ENCODE measurements around the gene ANKRD24.
A peak's percentile ranks its signal among the peaks of the same experiment; 100 is the strongest.
"Not testable (repeated sequence)": the region's sequence is repeated elsewhere in the genome, so short reads cannot be mapped to it uniquely, and the experiment has no call there.

The ANKRD24 gene

GRCh38 chr19:4182084-4182810, at the start of gene ANKRD24, which contains the start of gene SIRT6:
ANKRD24 (plus strand) TSS chr19:4182689; CDS start chr19:4186426, 3,737 bp downstream.
SIRT6 (minus strand) TSS chr19:4182563; CDS start chr19:4182539, 24 bp downstream.
- Mint-ChIP-seq H3K4me1 (peaks cover 62% of the 10 kb centered on the region), H3K27ac (peak within 1 kb of the TSS; percentile 98), H3K27me3 (no peaks in the 10 kb centered on the region), H3K36me3 (peaks cover 33% of the 10 kb centered on the region), H3K4me3 (peak within 1 kb of the TSS; percentile 98), H3K9me3 (no peaks in the 10 kb centered on the region)
- peak; percentile 91 for ATAC-seq

DNA sequence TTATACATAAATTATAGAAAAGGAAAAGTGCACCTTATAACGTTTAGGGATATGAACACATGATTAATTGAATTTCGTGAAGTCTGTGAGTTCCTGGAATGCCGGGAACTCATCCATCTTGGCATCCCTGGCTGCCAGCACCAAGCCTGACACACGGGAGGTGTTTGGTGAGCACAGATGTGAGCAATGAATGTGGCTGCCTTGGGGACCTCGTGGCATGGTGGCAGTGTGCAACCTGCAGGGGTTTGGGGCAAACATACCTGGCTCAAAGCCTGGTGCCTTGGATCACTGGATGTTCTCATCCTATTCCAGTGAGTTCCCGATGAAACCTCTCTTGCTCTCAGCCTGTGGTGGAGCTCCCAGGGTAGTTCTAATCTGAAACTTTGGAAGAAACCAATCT, 48.1 kb upstream of the ANKRD24 start:
- no peaks in the 10 kb centered on the region for H3K27me3 Mint-ChIP-seq
- no peak for ATAC-seq
- peaks cover under 1% of the 10 kb centered on the region for H3K4me1 Mint-ChIP-seq
- H3K36me3 Mint-ChIP-seq, result no peaks in the 10 kb centered on the region
- no peak overlapping the region for H3K27ac Mint-ChIP-seq
- H3K9me3 Mint-ChIP-seq, result no peaks in the 10 kb centered on the region
- no peak overlapping the region for H3K4me3 Mint-ChIP-seq

DNA sequence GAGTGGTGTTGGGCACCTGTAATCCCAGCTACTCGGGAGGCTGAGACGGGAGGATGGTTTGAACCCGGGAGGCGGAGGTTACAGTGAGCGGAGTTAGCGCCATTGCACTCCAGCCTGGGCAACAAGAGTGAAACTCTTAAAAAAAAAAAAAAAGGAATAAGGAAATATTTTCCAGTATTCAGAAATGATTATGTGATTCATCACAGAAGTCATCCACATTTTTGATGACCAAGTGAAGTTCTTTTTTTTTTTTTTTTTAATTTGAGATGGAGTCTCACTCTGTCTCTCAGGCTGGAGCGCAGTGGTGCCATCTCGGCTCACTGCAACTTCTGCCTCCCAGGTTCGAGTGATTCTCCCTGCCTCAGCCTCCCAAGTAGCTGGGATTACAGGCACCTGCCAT, 47.1 kb upstream of the ANKRD24 start:
- not testable (repeated sequence) for H3K36me3 Mint-ChIP-seq, H3K4me1 Mint-ChIP-seq, ATAC-seq, H3K27me3 Mint-ChIP-seq, H3K27ac Mint-ChIP-seq, H3K4me3 Mint-ChIP-seq, H3K9me3 Mint-ChIP-seq

GRCh38 chr19:4136680-4137088, 45.8 kb upstream of the ANKRD24 start:
- H3K4me3 Mint-ChIP-seq, result no peak overlapping the region
- no peak for ATAC-seq
- H3K4me1 Mint-ChIP-seq, result peaks cover 13% of the 10 kb centered on the region
- H3K9me3 Mint-ChIP-seq, result no peaks in the 10 kb centered on the region
- H3K27ac Mint-ChIP-seq, result no peak overlapping the region
- H3K27me3 Mint-ChIP-seq, result no peaks in the 10 kb centered on the region
- H3K36me3 Mint-ChIP-seq, result no peaks in the 10 kb centered on the region

DNA sequence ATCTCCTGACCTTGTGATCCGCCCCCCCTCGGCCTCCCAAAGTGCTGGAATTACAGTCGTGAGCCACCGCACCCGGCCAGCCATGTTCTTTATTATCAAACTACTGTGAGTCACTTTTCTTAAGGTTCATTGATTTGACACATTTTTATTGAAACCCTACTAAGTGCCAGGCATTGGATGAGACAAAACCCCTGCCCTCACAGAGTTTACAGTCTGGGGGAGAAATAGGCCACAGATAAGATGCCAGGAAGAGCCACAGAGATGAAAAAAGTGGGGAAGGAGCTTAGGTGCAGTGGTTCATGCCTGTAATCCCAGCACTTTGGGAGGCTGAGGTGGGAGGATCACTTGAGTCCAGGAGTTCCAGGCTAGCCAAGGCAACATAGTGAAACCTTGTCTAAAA, 44.0 kb upstream of the ANKRD24 start:
- Mint-ChIP-seq H3K36me3 (no peaks in the 10 kb centered on the region), H3K27ac (no peak overlapping the region), H3K27me3 (peaks cover 5% of the 10 kb centered on the region), H3K4me1 (peaks cover 13% of the 10 kb centered on the region), H3K4me3 (no peak overlapping the region), H3K9me3 (no peaks in the 10 kb centered on the region)
- ATAC-seq, result no peak

GRCh38 chr19:4139614-4140236, 42.8 kb upstream of the ANKRD24 start:
- Mint-ChIP-seq H3K27me3 (peaks cover 18% of the 10 kb centered on the region), H3K9me3 (no peaks in the 10 kb centered on the region), H3K36me3 (no peaks in the 10 kb centered on the region), H3K27ac (no peak overlapping the region), H3K4me1 (peaks cover 13% of the 10 kb centered on the region), H3K4me3 (peak overlapping the region; percentile 66)
- peak; percentile 83 for ATAC-seq

GRCh38 chr19:4140237-4140711, 42.2 kb upstream of the ANKRD24 start:
- peak; percentile 84 for ATAC-seq
- Mint-ChIP-seq H3K27ac (peak overlapping the region; percentile 33), H3K36me3 (no peaks in the 10 kb centered on the region), H3K27me3 (peaks cover 23% of the 10 kb centered on the region), H3K4me3 (peak overlapping the region; percentile 66), H3K9me3 (no peaks in the 10 kb centered on the region), H3K4me1 (peaks cover 13% of the 10 kb centered on the region)

DNA sequence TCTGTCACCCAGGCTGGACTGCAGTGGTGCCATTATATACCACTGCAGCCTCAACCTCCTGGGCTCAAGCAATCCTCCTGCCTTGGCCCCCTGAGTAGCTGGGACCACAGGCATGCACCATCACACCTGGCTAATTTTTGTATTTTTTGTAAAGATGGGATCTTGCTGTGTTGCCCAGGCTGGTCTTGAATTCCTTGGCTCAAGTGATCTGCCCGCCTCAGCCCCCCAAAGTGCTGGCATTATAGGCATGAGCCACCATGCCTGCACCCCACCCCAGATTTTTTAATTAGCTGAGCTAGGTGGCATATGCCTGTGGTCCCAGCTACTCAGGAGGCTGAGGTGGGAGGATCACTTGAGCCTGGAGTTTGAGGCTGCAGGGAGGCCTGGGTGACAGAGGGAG, 39.6 kb upstream of the ANKRD24 start:
- ATAC-seq, H3K27ac Mint-ChIP-seq: not testable (repeated sequence)

GRCh38 chr19:4144666-4145249, 37.7 kb upstream of the ANKRD24 start:
- no peak for ATAC-seq
- Mint-ChIP-seq H3K36me3 (no peaks in the 10 kb centered on the region), H3K27ac (no peak overlapping the region), H3K4me1 (peaks cover 13% of the 10 kb centered on the region), H3K27me3 (peaks cover 53% of the 10 kb centered on the region), H3K4me3 (no peak overlapping the region), H3K9me3 (no peaks in the 10 kb centered on the region)

More for the DNA sequence above, 39.6 kb upstream of the ANKRD24 start:
- not testable (repeated sequence) for H3K9me3 Mint-ChIP-seq, H3K4me3 Mint-ChIP-seq, H3K36me3 Mint-ChIP-seq
- H3K4me1 Mint-ChIP-seq, result peaks cover 13% of the 10 kb centered on the region
- peaks cover 44% of the 10 kb centered on the region for H3K27me3 Mint-ChIP-seq

DNA sequence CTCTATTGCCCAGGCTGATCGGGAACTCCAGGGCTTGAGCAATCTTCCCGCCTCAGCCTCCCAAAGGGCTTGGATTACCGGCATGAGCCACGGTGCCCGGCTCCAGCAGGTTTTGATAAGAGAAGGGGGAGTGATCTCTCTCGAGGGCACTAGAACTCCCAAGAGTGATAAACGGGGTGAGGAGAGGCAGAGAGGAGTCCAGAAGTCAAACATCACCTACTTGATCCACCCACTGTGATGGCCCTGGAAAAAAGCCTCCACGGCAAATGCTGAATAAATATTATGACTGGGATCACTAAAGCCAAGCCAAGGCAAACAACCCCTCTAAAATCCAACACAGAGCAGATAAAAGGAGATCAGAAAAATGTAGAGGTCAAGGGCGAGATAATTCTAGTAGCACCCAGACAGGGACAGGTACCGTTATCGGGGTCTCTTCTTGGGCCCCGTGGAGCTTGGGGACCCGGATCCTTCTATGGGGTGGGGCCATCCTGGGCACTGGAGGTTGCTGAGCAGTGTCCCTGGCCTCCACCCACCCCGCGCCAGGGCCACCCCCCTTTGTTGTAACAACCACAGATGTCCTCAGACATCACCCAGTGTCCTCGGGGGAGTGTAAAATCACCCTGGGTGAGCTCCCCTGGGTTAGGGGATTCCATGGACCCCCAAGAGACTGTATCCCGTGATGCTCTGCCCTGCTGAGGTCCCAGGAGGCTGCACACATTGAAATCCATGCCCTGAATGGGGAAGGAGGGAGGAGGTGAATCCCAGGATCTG, 32.8 kb upstream of the ANKRD24 start:
- peak; percentile 41 for ATAC-seq
- H3K4me1 Mint-ChIP-seq, result peaks cover 18% of the 10 kb centered on the region
- H3K36me3 Mint-ChIP-seq, result no peaks in the 10 kb centered on the region
- H3K4me3 Mint-ChIP-seq, result no peak overlapping the region
- H3K27me3 Mint-ChIP-seq, result peaks cover 85% of the 10 kb centered on the region
- H3K9me3 Mint-ChIP-seq, result no peaks in the 10 kb centered on the region
- no peak overlapping the region for H3K27ac Mint-ChIP-seq

DNA sequence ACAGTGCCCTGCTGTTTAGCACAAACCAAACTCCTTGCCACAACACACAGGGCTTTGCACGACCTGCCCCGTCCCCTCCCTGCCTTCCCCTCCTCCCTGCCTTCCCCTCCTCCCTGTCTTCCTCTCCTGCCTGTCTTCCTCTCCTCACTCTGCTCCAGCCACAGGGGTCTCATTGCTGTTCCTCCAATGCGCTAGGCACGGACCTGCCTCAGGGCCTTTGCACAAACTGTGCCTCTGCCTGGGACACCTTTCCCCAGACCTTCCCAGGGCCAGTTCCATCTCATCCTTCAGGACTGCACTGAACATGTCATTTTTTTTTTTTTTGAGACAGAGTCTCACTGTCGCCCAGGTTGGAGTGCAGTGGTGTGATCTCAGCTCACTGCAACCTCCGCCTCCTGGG, 30.9 kb upstream of the ANKRD24 start:
- peaks cover 18% of the 10 kb centered on the region for H3K4me1 Mint-ChIP-seq
- peaks cover 86% of the 10 kb centered on the region for H3K27me3 Mint-ChIP-seq
- no peak overlapping the region for H3K27ac Mint-ChIP-seq
- no peaks in the 10 kb centered on the region for H3K36me3 Mint-ChIP-seq
- H3K9me3 Mint-ChIP-seq, result no peaks in the 10 kb centered on the region
- ATAC-seq, result no peak
- H3K4me3 Mint-ChIP-seq, result no peak overlapping the region

DNA sequence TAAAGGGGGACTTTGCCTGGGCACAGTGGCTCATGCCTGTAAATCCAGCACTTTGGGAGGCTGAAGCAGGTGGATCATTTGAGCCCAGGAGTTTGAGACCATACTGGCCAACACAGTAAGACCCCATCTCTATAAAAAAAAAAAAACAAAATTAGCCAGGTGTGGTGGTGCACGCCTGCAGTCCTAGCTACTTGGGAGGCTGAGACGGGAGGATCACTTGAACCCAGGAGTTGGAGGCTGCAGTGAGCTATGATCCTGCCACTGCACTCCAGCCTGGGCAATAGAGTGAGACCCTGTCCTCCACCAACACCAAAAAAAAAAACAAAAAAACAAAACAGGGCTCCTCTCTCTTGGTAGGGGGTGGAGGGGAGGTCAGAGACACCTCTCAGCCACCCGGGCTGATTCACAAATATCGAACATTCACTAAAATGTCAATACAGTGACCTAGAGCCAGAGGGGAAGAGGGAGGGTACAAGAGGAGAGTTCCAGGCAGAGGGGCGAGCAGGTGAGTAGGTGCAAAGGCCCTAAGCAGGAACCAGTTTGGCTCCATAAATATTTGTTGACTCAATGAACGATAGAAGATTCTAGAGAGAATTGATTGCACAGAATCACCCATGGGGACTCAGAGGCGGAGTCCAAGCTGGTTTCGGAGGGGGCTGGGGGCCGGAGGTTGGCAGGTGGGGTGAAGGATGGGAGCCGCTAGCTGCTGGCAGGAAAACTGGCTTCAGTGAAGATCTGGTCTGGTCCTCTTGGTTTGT, 30.1 kb upstream of the ANKRD24 start:
- H3K4me3 Mint-ChIP-seq, result no peak overlapping the region
- peaks cover 18% of the 10 kb centered on the region for H3K4me1 Mint-ChIP-seq
- H3K27me3 Mint-ChIP-seq, result peaks cover 89% of the 10 kb centered on the region
- ATAC-seq, result no peak
- H3K36me3 Mint-ChIP-seq, result no peaks in the 10 kb centered on the region
- H3K9me3 Mint-ChIP-seq, result no peaks in the 10 kb centered on the region
- H3K27ac Mint-ChIP-seq, result no peak overlapping the region

GRCh38 chr19:4154571-4155312, 27.7 kb upstream of the ANKRD24 start:
- Mint-ChIP-seq H3K4me1 (peaks cover 13% of the 10 kb centered on the region), H3K27me3 (peaks cover 78% of the 10 kb centered on the region), H3K36me3 (no peaks in the 10 kb centered on the region), H3K9me3 (no peaks in the 10 kb centered on the region), H3K27ac (no peak overlapping the region), H3K4me3 (no peak overlapping the region)
- ATAC-seq, result no peak

GRCh38 chr19:4157164-4157563, 25.3 kb upstream of the ANKRD24 start:
- Mint-ChIP-seq H3K27me3 (peaks cover 63% of the 10 kb centered on the region), H3K4me3 (no peak overlapping the region), H3K4me1 (peaks cover 7% of the 10 kb centered on the region), H3K9me3 (no peaks in the 10 kb centered on the region), H3K36me3 (no peaks in the 10 kb centered on the region), H3K27ac (no peak overlapping the region)
- ATAC-seq, result no peak
